WI38 (cell line): ENCODE results near the gene ATP5F1E.

Experiments
- H3K4me3 ChIP-seq: 2 replicates; pipeline ENCODE4 v1.5.1; 2011; ENCODE audit warnings: low read depth, mild to moderate bottlenecking, control low read depth, low read length
- TF ChIP-seq, protein P1 (sequence below): IDR thresholded peaks from 2 replicates; pipeline ENCODE4 v1.5.1; 2012; ENCODE audit warnings: low read depth, mild to moderate bottlenecking, control low read depth, low read length

Gene ATP5F1E

GRCh38 chr20:58981628-58982364 is 50.3 kb downstream of the ATP5F1E start:
- TF ChIP-seq, protein P1, sequence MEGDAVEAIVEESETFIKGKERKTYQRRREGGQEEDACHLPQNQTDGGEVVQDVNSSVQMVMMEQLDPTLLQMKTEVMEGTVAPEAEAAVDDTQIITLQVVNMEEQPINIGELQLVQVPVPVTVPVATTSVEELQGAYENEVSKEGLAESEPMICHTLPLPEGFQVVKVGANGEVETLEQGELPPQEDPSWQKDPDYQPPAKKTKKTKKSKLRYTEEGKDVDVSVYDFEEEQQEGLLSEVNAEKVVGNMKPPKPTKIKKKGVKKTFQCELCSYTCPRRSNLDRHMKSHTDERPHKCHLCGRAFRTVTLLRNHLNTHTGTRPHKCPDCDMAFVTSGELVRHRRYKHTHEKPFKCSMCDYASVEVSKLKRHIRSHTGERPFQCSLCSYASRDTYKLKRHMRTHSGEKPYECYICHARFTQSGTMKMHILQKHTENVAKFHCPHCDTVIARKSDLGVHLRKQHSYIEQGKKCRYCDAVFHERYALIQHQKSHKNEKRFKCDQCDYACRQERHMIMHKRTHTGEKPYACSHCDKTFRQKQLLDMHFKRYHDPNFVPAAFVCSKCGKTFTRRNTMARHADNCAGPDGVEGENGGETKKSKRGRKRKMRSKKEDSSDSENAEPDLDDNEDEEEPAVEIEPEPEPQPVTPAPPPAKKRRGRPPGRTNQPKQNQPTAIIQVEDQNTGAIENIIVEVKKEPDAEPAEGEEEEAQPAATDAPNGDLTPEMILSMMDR, result no peak
- H3K4me3 ChIP-seq, result peak overlapping the region; percentile 76

DNA sequence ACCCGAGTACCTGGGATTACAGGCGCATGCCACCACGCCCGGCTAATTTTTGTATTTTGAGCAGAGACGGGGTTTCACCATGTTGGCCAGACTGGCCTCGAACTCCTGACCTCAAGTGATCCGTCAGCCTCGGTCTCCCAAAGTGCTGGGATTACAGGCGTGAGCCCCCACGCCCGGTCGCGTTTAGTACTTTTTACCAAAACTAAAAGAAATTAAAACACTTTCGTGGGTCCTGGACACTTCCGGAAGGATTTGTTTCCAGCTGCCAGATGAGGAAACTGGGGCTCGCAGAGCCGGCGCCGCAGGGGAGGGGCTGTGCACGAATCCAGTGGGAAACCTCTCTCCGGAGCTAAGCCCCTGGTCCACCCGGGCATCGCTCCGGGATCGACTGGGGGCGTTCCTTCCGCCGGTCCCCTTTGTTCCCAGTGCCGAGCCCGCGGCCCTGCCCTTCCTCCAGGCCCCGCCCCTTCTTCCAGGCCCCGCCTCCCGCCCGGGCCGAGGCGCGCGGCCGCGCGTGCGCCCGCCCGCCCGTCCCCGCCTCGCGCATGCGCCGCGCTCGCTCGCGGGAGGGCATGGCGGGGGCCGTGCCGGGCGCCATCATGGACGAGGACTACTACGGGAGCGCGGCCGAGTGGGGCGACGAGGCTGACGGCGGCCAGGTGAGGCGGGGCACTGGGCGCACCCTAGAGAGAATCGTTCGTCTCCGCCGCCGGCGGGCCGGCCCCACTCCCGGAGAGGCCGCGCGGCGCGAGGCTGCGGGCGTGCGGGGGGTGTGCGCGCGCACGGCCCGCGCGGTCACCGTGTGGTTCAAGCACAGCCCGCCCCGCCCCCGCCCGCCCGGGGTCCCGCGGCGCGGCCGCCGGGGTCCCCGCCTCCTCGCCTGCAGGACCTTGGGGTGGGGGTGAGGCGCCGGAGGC is 51.2 kb downstream of the ATP5F1E start, which contains the start of gene NELFCD:
Gene NELFCD, plus strand, starts transcription at position 546 of the 917 bp plus-strand sequence. Its CDS starts 54 bp downstream, at position 600.
- peak within 1 kb of the TSS; percentile 76 for H3K4me3 ChIP-seq
- TF ChIP-seq, protein P1, result no peak

DNA sequence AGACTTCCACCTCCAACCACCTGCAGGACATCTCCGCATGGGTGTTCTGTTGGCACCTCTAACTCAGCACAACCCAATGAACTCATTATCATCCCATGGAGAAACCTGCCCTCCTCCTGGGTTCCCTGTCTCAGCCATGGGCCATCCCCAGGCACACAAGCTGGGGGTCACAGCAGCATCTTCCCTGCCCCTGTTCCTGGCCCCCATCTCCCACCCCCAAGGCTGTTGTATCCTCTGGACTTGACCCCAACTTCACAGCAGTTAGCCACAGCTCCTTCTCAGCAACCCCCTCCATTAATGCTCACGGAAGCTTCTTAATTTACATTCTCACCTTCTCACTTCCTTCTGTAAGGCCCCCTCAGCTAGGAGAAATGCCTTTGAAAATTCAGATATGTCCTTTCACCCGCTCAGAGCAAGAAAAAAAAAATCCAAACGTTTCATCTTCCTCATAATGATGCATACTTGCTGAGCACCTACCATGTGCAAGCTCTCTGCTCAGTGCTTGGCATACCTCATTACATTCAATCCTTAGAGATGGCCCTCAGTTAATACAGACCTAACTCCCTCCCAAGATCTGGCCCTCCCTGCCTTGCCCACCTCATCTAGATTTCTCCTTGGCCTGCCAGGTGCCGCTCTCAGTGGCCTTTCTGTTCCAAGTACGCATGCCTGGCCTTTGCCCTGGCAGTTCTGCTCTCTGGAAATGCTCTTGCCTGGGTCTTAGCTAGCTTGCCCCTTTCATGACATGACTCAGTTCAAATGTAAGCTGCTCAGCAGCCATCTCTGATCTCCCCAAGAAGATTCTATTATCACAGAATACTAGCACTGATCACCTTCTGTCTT is 53.6 kb downstream of the ATP5F1E start:
- TF ChIP-seq, protein P1, result no peak
- no peak overlapping the region for H3K4me3 ChIP-seq

DNA sequence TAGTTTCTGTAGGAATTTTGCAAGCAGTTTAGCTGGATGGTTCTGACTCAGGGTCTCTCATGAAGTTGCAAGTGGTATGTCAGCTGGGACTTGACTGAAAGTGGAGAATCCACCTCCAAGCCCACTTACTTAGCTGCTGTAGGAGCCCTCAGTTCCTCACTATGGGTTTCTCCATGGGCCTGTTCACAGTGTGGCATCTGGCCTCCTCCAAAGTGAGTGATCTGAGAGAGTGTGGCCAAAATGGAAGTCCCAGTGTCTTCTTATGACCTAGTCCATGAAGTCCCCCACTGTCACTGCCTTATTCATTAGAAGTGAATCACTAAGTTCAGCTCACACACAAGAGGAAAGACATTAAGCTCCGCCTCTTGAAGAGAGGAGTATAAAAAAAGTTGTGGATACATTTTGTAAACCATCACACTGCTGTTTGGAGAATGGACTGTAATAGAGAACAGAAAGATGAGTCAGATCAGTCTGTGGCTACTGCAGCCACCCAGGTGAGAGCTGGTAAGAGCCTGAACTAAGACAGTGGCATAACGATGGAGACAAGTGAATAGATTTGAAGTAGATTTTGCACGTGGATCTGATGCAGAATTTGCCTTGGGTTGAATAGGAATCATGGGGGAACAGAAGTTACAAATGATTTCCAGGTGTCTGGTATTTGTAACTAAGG is 55.9 kb downstream of the ATP5F1E start:
- TF ChIP-seq, protein P1, result no peak

More for the DNA sequence above, 55.9 kb downstream of the ATP5F1E start:
- H3K4me3 ChIP-seq, result no peak overlapping the region
